SU-DHL-6 (cell line): Measurements from ENCODE around the gene ANKRD22.

Source experiments
- H2AFZ ChIP-seq: fragments of 200-600 bp; sonication (generic); 2 replicates; pipeline ENCODE4 v1.6.1; 2014; ENCODE audit warnings: low read depth, mild to moderate bottlenecking, moderate library complexity, mixed read lengths, antibody characterized with exemption, low read length; ENCODE audit not compliant: severe bottlenecking
- H3F3A ChIP-seq: fragments of 200-600 bp; shearing (Covaris generic); 2 replicates; pipeline ENCODE4 v1.6.0; 2016; ENCODE audit warnings: antibody characterized with exemption, mild to moderate bottlenecking; ENCODE audit not compliant: insufficient read depth
- H3K27ac ChIP-seq: fragments of 200-600 bp; sonication (generic); 2 replicates; pipeline ENCODE4 v1.5.1; 2016; ENCODE audit warnings: low read depth, mild to moderate bottlenecking, low read length, moderate library complexity, mixed read lengths
- H3K27me3 ChIP-seq: fragments of 200-600 bp; sonication (generic), shearing (Covaris generic); 2 replicates; pipeline ENCODE4 v1.6.0; 2014; ENCODE audit warnings: mild to moderate bottlenecking, low read length
- H3K36me3 ChIP-seq: fragments of 200-600 bp; sonication (generic); 2 replicates; pipeline ENCODE4 v1.6.1; 2014; ENCODE audit warnings: mild to moderate bottlenecking, low read length, mixed read lengths
- H3K4me2 ChIP-seq: fragments of 300-600, 200-600 bp; shearing (Covaris generic), sonication (generic); 2 replicates; pipeline ENCODE4 v1.6.0; 2014; ENCODE audit warnings: low read length, low read depth, mild to moderate bottlenecking; ENCODE audit not compliant: poor library complexity, severe bottlenecking
- H3K4me3 ChIP-seq: fragments of 200-600 bp; sonication (generic); 2 replicates; pipeline ENCODE4 v1.5.1; 2014; ENCODE audit warnings: antibody characterized with exemption, low read length, mild to moderate bottlenecking, mixed read lengths; ENCODE audit not compliant: insufficient read depth, poor library complexity, severe bottlenecking
- H3K79me2 ChIP-seq: fragments of 200-600 bp; sonication (generic); 2 replicates; pipeline ENCODE4 v1.6.1; 2014; ENCODE audit warnings: mild to moderate bottlenecking, low read length, moderate library complexity; ENCODE audit not compliant: insufficient read depth
- H3K9ac ChIP-seq: fragments of 200-600 bp; sonication (generic); 2 replicates; pipeline ENCODE4 v1.7.0; 2014; ENCODE audit warnings: mild to moderate bottlenecking, low read length
- H3K9me2 ChIP-seq: fragments of 200-600 bp; sonication (generic); replicated peaks from 2 replicates; pipeline ENCODE4 v1.6.1; 2014; ENCODE audit warnings: low read length; ENCODE audit not compliant: insufficient read depth
- H3K9me3 ChIP-seq: fragments of 200-600 bp; sonication (generic); 2 replicates; pipeline ENCODE4 v1.6.1; 2014; ENCODE audit warnings: low read length, mixed read lengths; ENCODE audit not compliant: insufficient read depth
- H4K20me1 ChIP-seq: fragments of 200-600 bp; sonication (generic); 2 replicates; pipeline ENCODE4 v1.6.1; 2014; ENCODE audit warnings: low read depth, mild to moderate bottlenecking, antibody characterized with exemption, low read length, moderate library complexity, mixed read lengths
- CTCF ChIP-seq: fragments of 200-600 bp; sonication (generic); IDR thresholded peaks from one replicate; pipeline ENCODE4 v1.5.1; 2017; ENCODE audit warnings: antibody characterized with exemption, mild to moderate bottlenecking, low read length, moderate library complexity; ENCODE audit not compliant: insufficient read depth, poor library complexity, severe bottlenecking
- EZH2phosphoT487 ChIP-seq: fragments of 200-600 bp; sonication (generic), shearing (Covaris generic); conservative IDR thresholded peaks from 2 replicates; pipeline ENCODE4 v1.6.1; 2018; ENCODE audit warnings: mild to moderate bottlenecking, antibody characterized with exemption, low read length, moderate library complexity, mixed read lengths

The ANKRD22 gene

GRCh38 chr10:88893611-88894010 lies 42.0 kb upstream of the ANKRD22 start:
- Histone ChIP-seq H3K36me3 (no peaks in the 10 kb centered on the region), H3K27me3 (no peaks in the 10 kb centered on the region), H3K79me2 (peaks cover 20% of the 10 kb centered on the region; the same call in 1 of the 2 replicates), H3F3A (no peaks in the 10 kb centered on the region), H3K9ac (no peak overlapping the region), H4K20me1 (no peaks in the 10 kb centered on the region), H2AFZ (no peak overlapping the region), H3K27ac (no peak overlapping the region), H3K4me3 (no peak overlapping the region), H3K9me2 (no peaks in the 10 kb centered on the region), H3K4me2 (no peak overlapping the region), H3K9me3 (no peaks in the 10 kb centered on the region)
- TF ChIP-seq CTCF (no peak), EZH2phosphoT487 (no peak)

- no peak overlapping the region for H3K4me3 ChIP-seq
- H3K27ac ChIP-seq = no peak overlapping the region
- no peak overlapping the region for H3K4me2 ChIP-seq
- H4K20me1 ChIP-seq = no peaks in the 10 kb centered on the region
- no peaks in the 10 kb centered on the region for H3K27me3 ChIP-seq
- H3K79me2 ChIP-seq = peaks cover 26% of the 10 kb centered on the region
- no peaks in the 10 kb centered on the region for H3K9me3 ChIP-seq
- H3K36me3 ChIP-seq = no peaks in the 10 kb centered on the region
- H3F3A ChIP-seq = no peaks in the 10 kb centered on the region
- H3K9me2 ChIP-seq = no peaks in the 10 kb centered on the region
- H3K9ac ChIP-seq = no peak overlapping the region
- TF ChIP-seq CTCF (no peak), EZH2phosphoT487 (no peak)
- no peak overlapping the region for H2AFZ ChIP-seq
Measured at GRCh38 chr10:88892222-88892967, 40.8 kb upstream of the ANKRD22 start.

- H3K27ac ChIP-seq = no peak overlapping the region
- no peaks in the 10 kb centered on the region; the same call in 1 of the 2 replicates for H3F3A ChIP-seq
- H3K36me3 ChIP-seq = no peaks in the 10 kb centered on the region
- H3K9ac ChIP-seq = no peak overlapping the region
- no peaks in the 10 kb centered on the region for H4K20me1 ChIP-seq
- H3K79me2 ChIP-seq = peaks cover 39% of the 10 kb centered on the region
- H3K27me3 ChIP-seq = no peaks in the 10 kb centered on the region
- TF ChIP-seq CTCF (no peak), EZH2phosphoT487 (no peak)
- H2AFZ ChIP-seq = no peak overlapping the region
- H3K9me2 ChIP-seq = no peaks in the 10 kb centered on the region
- no peaks in the 10 kb centered on the region for H3K9me3 ChIP-seq
- H3K4me2 ChIP-seq = no peak overlapping the region
- no peak overlapping the region for H3K4me3 ChIP-seq
Measured at GRCh38 chr10:88890681-88891381, 39.2 kb upstream of the ANKRD22 start.
